Islet of Langerhans (tissue), 1 donor: ENCODE data around the gene CHRNA3.

Experiments used
- FAIRE-seq: peaks from one replicate; lab custom pipeline; 2011; peaks lifted over from hg19 to GRCh38; lab: Jason Lieb, UNC

CHRNA3 gene

GRCh38 chr15:78552597-78552996 lies 68.2 kb downstream of the CHRNA3 start:
- FAIRE-seq = no peak

- FAIRE-seq = no peak
Measured at GRCh38 chr15:78551902-78552301, 68.9 kb downstream of the CHRNA3 start.

GRCh38 chr15:78550815-78551214 lies 70.0 kb downstream of the CHRNA3 start:
- FAIRE-seq = no peak

GRCh38 chr15:78550194-78550593 lies 70.6 kb downstream of the CHRNA3 start:
- FAIRE-seq = no peak
